IgD-negative memory B cell (primary cell): ENCODE data around the gene ZNF740. TPM values are rescaled to one million over a fixed set of nuclear protein-coding genes. Genes with fewer than 3 reads are reported as not detected.
"Not testable (repeated sequence)": the region's sequence is repeated elsewhere in the genome, so short reads cannot be mapped to it uniquely, and the experiment has no call there.

Source experiments
- H3K27ac Mint-ChIP-seq, 3 donors: one replicate each; pipeline ENCODE4 v1.8.0; 2020 to 2022; ENCODE audit warnings: mild to moderate bottlenecking in 3 of 3, mixed read lengths in 3 of 3, moderate library complexity in 1 of 3
- H3K27me3 Mint-ChIP-seq: one replicate; pipeline ENCODE4 v1.8.0; 2021; ENCODE audit warnings: mixed read lengths
- H3K36me3 Mint-ChIP-seq: one replicate; pipeline ENCODE4 v1.8.0; 2020; ENCODE audit warnings: mild to moderate bottlenecking, mixed read lengths
- H3K4me1 Mint-ChIP-seq, 3 donors: one replicate each; pipeline ENCODE4 v1.8.0; 2020 to 2022; ENCODE audit warnings: mixed read lengths in 3 of 3, mild to moderate bottlenecking in 1 of 3
- H3K4me3 Mint-ChIP-seq, 4 donors: one replicate each; pipeline ENCODE4 v1.8.0; 2020 to 2022; ENCODE audit warnings: mild to moderate bottlenecking in 4 of 4, mixed read lengths in 4 of 4, moderate library complexity in 3 of 4
- H3K9me3 Mint-ChIP-seq, 3 donors: one replicate each; pipeline ENCODE4 v1.8.0; 2020 to 2021; ENCODE audit warnings: mixed read lengths in 3 of 3, mild to moderate bottlenecking in 1 of 3
- polyA plus RNA-seq: library from polyadenylated mRNA; unstranded; fragments of 300-500 nt; fragmentation: Illumina TruSeq; gene quantifications from one replicate; pipeline ENCODE4 v1.2.3, GENCODE V29; 2021

The ZNF740 gene
- polyA plus RNA-seq, 1 donor from 2014 or later: 5.0 TPM

GRCh38 chr12:53195516-53196420, 15.2 kb downstream of the ZNF740 start:
- Mint-ChIP-seq H3K9me3 (no peaks in the 10 kb centered on the region), H3K27me3 (peaks cover 2% of the 10 kb centered on the region), H3K27ac (peak overlapping the region in 2 of 3 donors; percentile 29 to 73), H3K4me3 (peak overlapping the region in 2 of 4 donors; percentile 28 to 49), H3K4me1 (peaks cover 22 to 32% (median 25%) of the 10 kb centered on the region in 3 donors), H3K36me3 (peaks cover 10% of the 10 kb centered on the region)

DNA sequence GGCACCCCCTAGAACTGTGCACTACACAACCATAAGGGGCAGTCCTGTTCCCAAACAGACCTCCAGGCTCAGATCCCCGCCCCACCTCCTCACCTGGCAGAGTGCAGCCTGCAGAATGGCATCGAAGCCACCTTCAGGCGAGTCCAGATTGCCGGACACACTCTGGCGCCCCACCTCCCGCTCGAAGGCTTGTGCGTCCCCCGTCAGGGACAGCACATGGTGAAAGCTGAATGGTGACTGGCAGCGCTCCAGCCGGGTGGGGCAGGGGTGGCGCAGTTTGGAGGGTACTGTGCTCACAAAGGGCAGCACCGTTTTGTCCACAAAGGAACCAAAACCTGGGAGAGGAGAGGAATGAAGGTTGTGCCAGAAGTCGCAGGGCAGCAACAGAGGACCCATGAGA, 16.0 kb downstream of the ZNF740 start:
- Mint-ChIP-seq H3K4me1 (peaks cover 28 to 38% (median 30%) of the 10 kb centered on the region in 3 donors), H3K36me3 (peaks cover 15% of the 10 kb centered on the region), H3K9me3 (no peaks in the 10 kb centered on the region), H3K27me3 (peaks cover 2% of the 10 kb centered on the region), H3K4me3 (peak overlapping the region in 2 of 4 donors; percentile 28 to 38), H3K27ac (peak overlapping the region in 2 of 3 donors; percentile 8 to 37)

- Mint-ChIP-seq H3K4me1 (peaks cover 28 to 41% (median 34%) of the 10 kb centered on the region in 3 donors), H3K27ac (peak overlapping the region in 2 of 3 donors; percentile 8 to 37), H3K27me3 (peaks cover 2% of the 10 kb centered on the region), H3K9me3 (no peaks in the 10 kb centered on the region), H3K36me3 (peaks cover 15% of the 10 kb centered on the region), H3K4me3 (peak overlapping the region in 1 of 4 donors; percentile 12)
Measured at GRCh38 chr12:53197011-53197640, 16.6 kb downstream of the ZNF740 start.

- Mint-ChIP-seq H3K4me1 (peaks cover 33 to 47% (median 40%) of the 10 kb centered on the region in 3 donors), H3K36me3 (peaks cover 15% of the 10 kb centered on the region), H3K9me3 (no peaks in the 10 kb centered on the region), H3K4me3 (peak overlapping the region in 3 of 4 donors; percentile 39 to 90 (median 77)), H3K27ac (peak overlapping the region; percentile 36 to 91 (median 41)), H3K27me3 (peaks cover 2% of the 10 kb centered on the region)
Measured at GRCh38 chr12:53198486-53199110, 18.1 kb downstream of the ZNF740 start.

- Mint-ChIP-seq H3K9me3 (no peaks in the 10 kb centered on the region), H3K27ac (peak overlapping the region; percentile 53 to 96 (median 90)), H3K36me3 (peaks cover 16% of the 10 kb centered on the region), H3K4me3 (peak overlapping the region; percentile 73 to 91 (median 84)), H3K4me1 (peaks cover 33 to 52% (median 46%) of the 10 kb centered on the region in 3 donors), H3K27me3 (peaks cover 2% of the 10 kb centered on the region)
Measured at GRCh38 chr12:53199700-53200099, 19.2 kb downstream of the ZNF740 start.

DNA sequence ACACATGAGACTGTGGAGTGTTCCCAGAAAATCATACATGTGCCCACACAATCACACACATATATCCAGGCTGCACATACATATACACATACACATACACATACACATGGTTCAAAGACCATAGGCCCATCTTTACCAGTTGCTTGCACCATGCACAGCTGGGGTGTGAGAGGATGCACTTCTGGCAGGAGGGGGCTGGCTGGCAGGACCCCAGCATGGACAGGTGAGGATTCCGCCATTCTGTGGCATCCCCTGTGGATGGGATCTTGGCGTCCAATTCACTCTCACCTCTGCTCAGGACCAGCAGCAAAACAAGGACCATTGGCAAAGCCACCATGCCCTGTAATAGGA, 19.6 kb downstream of the ZNF740 start:
- no peaks in the 10 kb centered on the region for H3K9me3 Mint-ChIP-seq
- peak overlapping the region; percentile 73 to 91 (median 84) for H3K4me3 Mint-ChIP-seq
- H3K4me1 Mint-ChIP-seq: peaks cover 33 to 52% (median 47%) of the 10 kb centered on the region in 3 donors
- H3K36me3 Mint-ChIP-seq: peaks cover 17% of the 10 kb centered on the region
- peaks cover 2% of the 10 kb centered on the region for H3K27me3 Mint-ChIP-seq
- H3K27ac Mint-ChIP-seq: peak overlapping the region; percentile 53 to 96 (median 90)

- Mint-ChIP-seq H3K27ac (peak overlapping the region; percentile 53 to 96 (median 90)), H3K36me3 (peaks cover 19% of the 10 kb centered on the region), H3K4me1 (peaks cover 33 to 55% (median 51%) of the 10 kb centered on the region in 3 donors), H3K27me3 (peaks cover 2% of the 10 kb centered on the region), H3K9me3 (no peaks in the 10 kb centered on the region), H3K4me3 (peak overlapping the region; percentile 73 to 91 (median 84))
Measured at GRCh38 chr12:53200458-53201176, 20.1 kb downstream of the ZNF740 start.

GRCh38 chr12:53201177-53201541, 20.6 kb downstream of the ZNF740 start:
- Mint-ChIP-seq H3K36me3 (peaks cover 21% of the 10 kb centered on the region), H3K27ac (peak overlapping the region; percentile 53 to 96 (median 90)), H3K4me3 (peak overlapping the region; percentile 73 to 91 (median 84)), H3K9me3 (no peaks in the 10 kb centered on the region), H3K4me1 (peaks cover 37 to 57% (median 56%) of the 10 kb centered on the region in 3 donors), H3K27me3 (peaks cover 2% of the 10 kb centered on the region)

DNA sequence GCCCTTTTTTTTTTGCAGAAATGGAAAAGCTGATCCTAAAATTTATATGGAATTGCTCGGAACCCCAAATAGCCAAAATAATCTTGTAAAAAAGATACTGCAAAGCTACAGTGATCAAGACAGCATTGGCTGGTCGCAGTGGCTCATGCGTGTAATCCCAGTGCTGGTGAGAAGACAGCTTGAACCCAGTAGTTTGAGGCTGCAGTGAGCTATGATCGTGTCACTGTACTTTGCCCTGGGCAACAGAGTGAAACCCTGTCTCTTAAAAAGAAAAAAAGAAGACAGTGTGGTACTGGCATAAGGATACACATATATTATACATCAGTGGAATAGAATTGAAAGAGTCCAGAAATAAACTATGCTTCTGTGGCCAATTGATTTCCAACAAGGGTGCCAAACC, 21.1 kb downstream of the ZNF740 start:
- peaks cover 2% of the 10 kb centered on the region for H3K27me3 Mint-ChIP-seq
- no peaks in the 10 kb centered on the region for H3K9me3 Mint-ChIP-seq
- H3K36me3 Mint-ChIP-seq: peaks cover 19% of the 10 kb centered on the region
- H3K4me1 Mint-ChIP-seq: peaks cover 38 to 58% (median 56%) of the 10 kb centered on the region in 3 donors
- peak overlapping the region in 3 of 4 donors; percentile 49 to 85 (median 69) for H3K4me3 Mint-ChIP-seq
- peak overlapping the region in 2 of 3 donors; percentile 53 to 90 for H3K27ac Mint-ChIP-seq

- H3K27me3 Mint-ChIP-seq, H3K9me3 Mint-ChIP-seq: not testable (repeated sequence)
- Mint-ChIP-seq H3K27ac (peak overlapping the region in 1 of 3 donors; percentile 53), H3K4me3 (peak overlapping the region in 1 of 4 donors; percentile 89), H3K4me1 (peaks cover 43 to 60% (median 59%) of the 10 kb centered on the region in 3 donors), H3K36me3 (peaks cover 16% of the 10 kb centered on the region)
Measured at GRCh38 chr12:53202316-53202715, 21.8 kb downstream of the ZNF740 start.

- Mint-ChIP-seq H3K4me3 (peak overlapping the region; percentile 60 to 94 (median 85)), H3K27me3 (peaks cover 2% of the 10 kb centered on the region), H3K9me3 (no peaks in the 10 kb centered on the region), H3K27ac (no peak overlapping the region), H3K36me3 (peaks cover 13% of the 10 kb centered on the region), H3K4me1 (peaks cover 46 to 62% (median 59%) of the 10 kb centered on the region in 3 donors)
Measured at GRCh38 chr12:53204351-53204750, 23.8 kb downstream of the ZNF740 start.

- peak overlapping the region; percentile 59 to 84 (median 83) for H3K27ac Mint-ChIP-seq
- H3K27me3 Mint-ChIP-seq: no peaks in the 10 kb centered on the region
- H3K9me3 Mint-ChIP-seq: no peaks in the 10 kb centered on the region
- peaks cover 12% of the 10 kb centered on the region for H3K36me3 Mint-ChIP-seq
- peaks cover 33 to 51% (median 49%) of the 10 kb centered on the region in 3 donors for H3K4me1 Mint-ChIP-seq
- peak overlapping the region; percentile 79 to 94 (median 89) for H3K4me3 Mint-ChIP-seq
Measured at GRCh38 chr12:53205747-53206419, 25.4 kb downstream of the ZNF740 start.

GRCh38 chr12:53207042-53207441, 26.5 kb downstream of the ZNF740 start, which contains the start of gene ITGB7:
TSS of gene ITGB7 (minus strand) at chr12:53207251. CDS start at chr12:53200443, 6,808 bp downstream.
- Mint-ChIP-seq H3K27ac (peak within 1 kb of the TSS; percentile 59 to 93 (median 91)), H3K9me3 (no peaks in the 10 kb centered on the region), H3K4me1 (peaks cover 27 to 47% (median 41%) of the 10 kb centered on the region in 3 donors), H3K27me3 (no peaks in the 10 kb centered on the region), H3K36me3 (peaks cover 8% of the 10 kb centered on the region), H3K4me3 (peak within 1 kb of the TSS; percentile 79 to 94 (median 92))
